HFFc6 (cell line): ENCODE results near the gene FJX1. TPM values are rescaled to one million over a fixed set of nuclear protein-coding genes. Genes with fewer than 3 reads are reported as not detected.

Source experiments
- DNase-seq: peaks from one replicate; pipeline ENCODE4 v3.0.0-alpha.2; 2018
- H3K27ac Mint-ChIP-seq: 2 replicates; pipeline ENCODE4 v1.8.0; 2020; ENCODE audit warnings: mild to moderate bottlenecking, mixed read lengths
- H3K27me3 Mint-ChIP-seq: 2 replicates; pipeline ENCODE4 v1.8.0; 2021; ENCODE audit warnings: mild to moderate bottlenecking, moderate library complexity, mixed read lengths; ENCODE audit not compliant: insufficient read depth
- H3K36me3 Mint-ChIP-seq: 2 replicates; pipeline ENCODE4 v1.8.0; 2021; ENCODE audit warnings: low read depth, mixed read lengths
- H3K4me1 Mint-ChIP-seq: 2 replicates; pipeline ENCODE4 v1.8.0; 2020; ENCODE audit warnings: low read depth, mixed read lengths
- H3K4me3 Mint-ChIP-seq: 2 replicates; pipeline ENCODE4 v1.8.0; 2020; ENCODE audit warnings: mild to moderate bottlenecking, moderate library complexity, mixed read lengths
- H3K9me3 Mint-ChIP-seq: 2 replicates; pipeline ENCODE4 v1.8.0; 2020; ENCODE audit warnings: mild to moderate bottlenecking, mixed read lengths
- total RNA-seq, 6 experiments: library from RNA; stranded (reverse); fragmentation: NEBNext Ultra II Directional; extraction: Animal tissue kit (Norgen Biotek cat#: 25700); gene quantifications; 2 replicates in 1 of 6; 3 replicates in 5 of 6; pipeline ENCODE4 v1.2.3, GENCODE V29; 2021
- TF ChIP-seq, protein P1 (sequence below): fragments of 200-600 bp; sonication (generic); IDR thresholded peaks from 2 replicates; pipeline ENCODE4 v1.5.0; 2021; ENCODE audit warnings: antibody characterized with exemption, mild to moderate bottlenecking

Gene FJX1
- total RNA-seq, 6 experiments from 2014 or later, result 40.7 to 58.6 (median 46.8) TPM

DNA sequence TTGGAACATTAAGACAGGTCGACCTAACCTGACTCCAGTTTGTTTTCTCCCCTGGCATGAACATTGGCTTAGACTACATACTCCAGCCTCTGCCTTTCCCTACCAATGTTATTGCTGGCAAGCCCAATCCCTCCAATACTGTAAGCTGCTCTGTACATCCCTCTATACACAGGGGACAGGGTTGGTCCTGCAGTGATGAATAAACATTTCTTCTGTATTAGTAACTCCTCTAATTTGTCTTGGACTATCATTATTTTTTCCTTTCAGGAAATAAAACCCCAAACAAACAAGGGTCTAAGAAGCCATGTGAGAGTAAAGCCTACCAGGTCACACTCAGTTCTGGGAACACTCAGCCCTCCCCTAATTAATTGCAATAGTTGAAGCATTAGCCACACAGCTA lies 35.1 kb upstream of the FJX1 start:
- H3K4me1 Mint-ChIP-seq, result peaks cover 85% of the 10 kb centered on the region

DNA sequence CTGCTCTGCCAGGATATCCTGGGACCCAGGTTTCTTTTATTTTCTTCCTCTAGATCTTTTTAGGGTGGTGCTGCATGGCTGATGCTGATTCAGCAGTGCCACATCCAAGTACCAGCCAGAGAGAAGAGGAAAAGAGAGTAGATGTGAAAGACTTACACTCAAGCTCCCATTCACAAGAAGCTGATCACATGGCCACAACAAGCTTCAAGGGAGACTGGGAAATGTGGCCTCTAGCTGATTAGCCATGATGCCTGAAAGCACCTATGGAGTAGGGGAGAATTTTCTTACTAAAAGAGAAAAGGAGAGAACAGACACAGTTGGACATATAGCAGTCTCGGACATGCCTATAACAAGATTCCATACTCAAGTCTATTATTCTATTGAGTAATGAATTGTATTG lies 34.4 kb upstream of the FJX1 start:
- Mint-ChIP-seq H3K27me3 (peaks cover 2% of the 10 kb centered on the region; the same call in 1 of the 2 replicates), H3K27ac (peak overlapping the region; percentile 94), H3K4me1 (peaks cover 92% of the 10 kb centered on the region), H3K36me3 (no peaks in the 10 kb centered on the region), H3K4me3 (peak overlapping the region; percentile 67), H3K9me3 (no peaks in the 10 kb centered on the region)
- peak; percentile 25 for DNase-seq
- TF ChIP-seq, protein P1, sequence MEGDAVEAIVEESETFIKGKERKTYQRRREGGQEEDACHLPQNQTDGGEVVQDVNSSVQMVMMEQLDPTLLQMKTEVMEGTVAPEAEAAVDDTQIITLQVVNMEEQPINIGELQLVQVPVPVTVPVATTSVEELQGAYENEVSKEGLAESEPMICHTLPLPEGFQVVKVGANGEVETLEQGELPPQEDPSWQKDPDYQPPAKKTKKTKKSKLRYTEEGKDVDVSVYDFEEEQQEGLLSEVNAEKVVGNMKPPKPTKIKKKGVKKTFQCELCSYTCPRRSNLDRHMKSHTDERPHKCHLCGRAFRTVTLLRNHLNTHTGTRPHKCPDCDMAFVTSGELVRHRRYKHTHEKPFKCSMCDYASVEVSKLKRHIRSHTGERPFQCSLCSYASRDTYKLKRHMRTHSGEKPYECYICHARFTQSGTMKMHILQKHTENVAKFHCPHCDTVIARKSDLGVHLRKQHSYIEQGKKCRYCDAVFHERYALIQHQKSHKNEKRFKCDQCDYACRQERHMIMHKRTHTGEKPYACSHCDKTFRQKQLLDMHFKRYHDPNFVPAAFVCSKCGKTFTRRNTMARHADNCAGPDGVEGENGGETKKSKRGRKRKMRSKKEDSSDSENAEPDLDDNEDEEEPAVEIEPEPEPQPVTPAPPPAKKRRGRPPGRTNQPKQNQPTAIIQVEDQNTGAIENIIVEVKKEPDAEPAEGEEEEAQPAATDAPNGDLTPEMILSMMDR, result no peak

More for the DNA sequence above, 35.1 kb upstream of the FJX1 start:
- Mint-ChIP-seq H3K36me3 (no peaks in the 10 kb centered on the region), H3K4me3 (peak overlapping the region; percentile 15; the same call in 1 of the 2 replicates), H3K9me3 (no peaks in the 10 kb centered on the region), H3K27me3 (peaks cover 2% of the 10 kb centered on the region; the same call in 1 of the 2 replicates), H3K27ac (peak overlapping the region; percentile 94)
- DNase-seq, result peak; percentile 56
- TF ChIP-seq, protein P1, result no peak

DNA sequence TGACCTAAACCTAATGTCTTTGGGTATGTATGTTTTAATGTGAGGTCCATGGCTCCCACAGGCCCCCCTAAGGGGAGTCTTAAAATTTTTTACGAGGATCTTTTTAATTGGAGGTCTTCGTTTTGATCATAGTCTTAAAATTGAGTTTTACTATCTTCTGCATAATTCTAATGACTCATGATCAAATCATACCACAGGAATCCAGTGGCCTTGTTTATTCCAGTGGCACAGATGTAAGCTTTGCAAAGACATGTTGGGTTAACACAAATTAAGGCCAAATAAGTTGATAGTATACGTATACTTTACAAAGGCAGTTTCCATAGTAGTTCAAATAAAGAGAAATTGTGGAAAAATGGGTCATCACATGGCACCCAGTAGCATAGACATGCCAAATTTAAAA lies 33.9 kb upstream of the FJX1 start:
- Mint-ChIP-seq H3K27ac (peak overlapping the region; percentile 94), H3K9me3 (no peaks in the 10 kb centered on the region), H3K4me3 (peak overlapping the region; percentile 70), H3K27me3 (peaks cover 2% of the 10 kb centered on the region; the same call in 1 of the 2 replicates), H3K4me1 (peaks cover 95% of the 10 kb centered on the region), H3K36me3 (no peaks in the 10 kb centered on the region)
- TF ChIP-seq, protein P1, result no peak
- peak; percentile 82 for DNase-seq

DNA sequence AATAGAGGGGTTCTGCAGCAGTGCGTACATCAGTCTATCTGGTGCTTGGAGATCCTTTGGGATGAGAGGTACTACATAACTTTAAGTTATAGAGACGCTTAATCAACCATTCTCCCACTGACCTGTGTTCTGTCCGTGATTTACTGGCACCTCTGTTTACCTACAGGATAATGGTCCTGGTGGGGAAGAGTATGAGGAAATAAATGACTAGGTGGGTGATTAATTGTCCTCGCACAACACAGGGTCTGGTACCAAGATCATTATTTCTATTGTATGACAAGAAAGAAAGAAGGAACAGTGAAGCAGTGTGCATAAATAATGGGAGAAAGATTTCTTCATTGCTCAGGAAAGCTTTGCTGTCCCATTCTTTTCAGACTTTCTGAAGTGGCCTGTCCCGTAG lies 32.8 kb upstream of the FJX1 start:
- TF ChIP-seq, protein P1, result no peak
- DNase-seq, result no peak
- Mint-ChIP-seq H3K27me3 (peaks cover 2% of the 10 kb centered on the region; the same call in 1 of the 2 replicates), H3K27ac (peak overlapping the region; percentile 31; the same call in 1 of the 2 replicates), H3K4me1 (peaks cover 95% of the 10 kb centered on the region), H3K9me3 (no peaks in the 10 kb centered on the region), H3K4me3 (no peak overlapping the region), H3K36me3 (no peaks in the 10 kb centered on the region)

DNA sequence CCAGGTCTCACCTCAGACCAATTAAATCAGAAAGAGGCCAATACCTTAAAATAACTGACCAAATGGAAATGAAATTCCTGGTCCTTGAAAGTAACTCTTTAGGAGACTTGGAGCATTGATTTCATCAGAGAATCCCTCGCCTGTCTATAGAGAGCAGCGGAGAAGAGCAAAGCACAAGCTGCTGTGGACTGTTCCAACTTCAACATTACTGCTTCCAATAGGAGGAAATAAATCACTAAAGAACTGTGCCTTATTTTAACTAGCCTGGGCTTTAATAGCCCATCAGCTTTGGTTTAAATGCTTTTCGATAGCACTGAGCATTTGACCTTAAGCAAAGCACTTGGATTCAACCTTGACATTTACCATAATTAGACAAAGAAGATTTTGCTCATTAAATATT lies 32.0 kb upstream of the FJX1 start:
- peaks cover 95% of the 10 kb centered on the region for H3K4me1 Mint-ChIP-seq

More for the DNA sequence above, 32.0 kb upstream of the FJX1 start:
- no peak overlapping the region for H3K4me3 Mint-ChIP-seq
- no peak overlapping the region for H3K27ac Mint-ChIP-seq
- no peak for DNase-seq
- TF ChIP-seq, protein P1, result no peak
- no peaks in the 10 kb centered on the region for H3K9me3 Mint-ChIP-seq
- peaks cover 2% of the 10 kb centered on the region; the same call in 1 of the 2 replicates for H3K27me3 Mint-ChIP-seq
- H3K36me3 Mint-ChIP-seq, result no peaks in the 10 kb centered on the region
